ENCODE results near the gene CCL11.

- TF ChIP-seq CTCF (IDR thresholded peaks at IDR 0.05) (no peak), POLR2A (IDR thresholded peaks at IDR 0.05) (no peak)
Measured at GRCh38 chr17:34246881-34247280, 38.7 kb upstream of the CCL11 start.
